ENCODE measurements around the gene FBXO9. TPM values are rescaled to one million over a fixed set of nuclear protein-coding genes. Genes with fewer than 3 reads are reported as not detected.

Gene FBXO9
- polyA plus RNA-seq, 1 donor: 175 TPM

- no peak overlapping the region for H3K4me3 ChIP-seq (ENCODE audit: low read length)
- H3K9me3 ChIP-seq (ENCODE audit: control insufficient read depth, low read depth, low read length): no peaks in the 10 kb centered on the region
- no peaks in the 10 kb centered on the region for H3K36me3 ChIP-seq (ENCODE audit: control insufficient read depth, insufficient read depth, low read length)
- DNase-seq: no peak
- no peak overlapping the region for H3K27ac ChIP-seq (ENCODE audit: low read length)
- WGBS (ENCODE audit: insufficient coverage, low lambda C conversion rate): no CpG with 5 or more reads among the region's 2 CpGs
- H3K4me1 ChIP-seq (ENCODE audit: control insufficient read depth, insufficient read depth, low read length): peaks cover 16% of the 10 kb centered on the region
- no peaks in the 10 kb centered on the region for H3K27me3 ChIP-seq (ENCODE audit: control insufficient read depth, insufficient read depth, low read length)
Observed at GRCh38 chr6:53109612-53110011, 44.4 kb downstream of the FBXO9 start.

GRCh38 chr6:53111865-53112264 lies 46.7 kb downstream of the FBXO9 start:
- 20% methylated on average over 1 of the region's 6 CpGs for WGBS (ENCODE audit: insufficient coverage, low lambda C conversion rate)
- DNase-seq: no peak
- Histone ChIP-seq H3K27me3 (ENCODE audit: control insufficient read depth, insufficient read depth, low read length) (no peaks in the 10 kb centered on the region), H3K4me1 (ENCODE audit: control insufficient read depth, insufficient read depth, low read length) (peaks cover 16% of the 10 kb centered on the region), H3K4me3 (ENCODE audit: low read length) (no peak overlapping the region), H3K9me3 (ENCODE audit: control insufficient read depth, low read depth, low read length) (no peaks in the 10 kb centered on the region), H3K27ac (ENCODE audit: low read length) (peak overlapping the region; percentile 47), H3K36me3 (ENCODE audit: control insufficient read depth, insufficient read depth, low read length) (no peaks in the 10 kb centered on the region)

- DNase-seq: peak; percentile 58 to 82
- Histone ChIP-seq H3K4me3 (ENCODE audit: low read length) (no peak overlapping the region), H3K9me3 (ENCODE audit: control insufficient read depth, low read depth, low read length) (no peaks in the 10 kb centered on the region), H3K36me3 (ENCODE audit: control insufficient read depth, insufficient read depth, low read length) (no peaks in the 10 kb centered on the region), H3K27ac (ENCODE audit: low read length) (peak overlapping the region; percentile 74), H3K4me1 (ENCODE audit: control insufficient read depth, insufficient read depth, low read length) (peaks cover 16% of the 10 kb centered on the region), H3K27me3 (ENCODE audit: control insufficient read depth, insufficient read depth, low read length) (no peaks in the 10 kb centered on the region)
Observed at GRCh38 chr6:53112404-53112803, 47.2 kb downstream of the FBXO9 start.

GRCh38 chr6:53112871-53113270 lies 47.7 kb downstream of the FBXO9 start:
- no peak for DNase-seq
- no peaks in the 10 kb centered on the region for H3K36me3 ChIP-seq (ENCODE audit: control insufficient read depth, insufficient read depth, low read length)
- no peaks in the 10 kb centered on the region for H3K9me3 ChIP-seq (ENCODE audit: control insufficient read depth, low read depth, low read length)
- H3K4me1 ChIP-seq (ENCODE audit: control insufficient read depth, insufficient read depth, low read length): peaks cover 16% of the 10 kb centered on the region
- WGBS (ENCODE audit: insufficient coverage, low lambda C conversion rate): no CpG with 5 or more reads among the region's 1 CpG
- no peaks in the 10 kb centered on the region for H3K27me3 ChIP-seq (ENCODE audit: control insufficient read depth, insufficient read depth, low read length)
- peak overlapping the region; percentile 74 for H3K27ac ChIP-seq (ENCODE audit: low read length)
- no peak overlapping the region for H3K4me3 ChIP-seq (ENCODE audit: low read length)

GRCh38 chr6:53113742-53114141 lies 48.5 kb downstream of the FBXO9 start:
- no peak for DNase-seq
- Histone ChIP-seq H3K4me3 (ENCODE audit: low read length) (no peak overlapping the region), H3K4me1 (ENCODE audit: control insufficient read depth, insufficient read depth, low read length) (peaks cover 16% of the 10 kb centered on the region), H3K27ac (ENCODE audit: low read length) (no peak overlapping the region), H3K27me3 (ENCODE audit: control insufficient read depth, insufficient read depth, low read length) (no peaks in the 10 kb centered on the region), H3K9me3 (ENCODE audit: control insufficient read depth, low read depth, low read length) (no peaks in the 10 kb centered on the region), H3K36me3 (ENCODE audit: control insufficient read depth, insufficient read depth, low read length) (no peaks in the 10 kb centered on the region)
- WGBS (ENCODE audit: insufficient coverage, low lambda C conversion rate): 50% methylated on average over 1 of the region's 4 CpGs

GRCh38 chr6:53115113-53115512 lies 49.9 kb downstream of the FBXO9 start:
- no peaks in the 10 kb centered on the region for H3K36me3 ChIP-seq (ENCODE audit: control insufficient read depth, insufficient read depth, low read length)
- H3K9me3 ChIP-seq (ENCODE audit: control insufficient read depth, low read depth, low read length): no peaks in the 10 kb centered on the region
- peaks cover 16% of the 10 kb centered on the region for H3K4me1 ChIP-seq (ENCODE audit: control insufficient read depth, insufficient read depth, low read length)
- DNase-seq: no peak
- no peaks in the 10 kb centered on the region for H3K27me3 ChIP-seq (ENCODE audit: control insufficient read depth, insufficient read depth, low read length)
- no peak overlapping the region for H3K27ac ChIP-seq (ENCODE audit: low read length)
- no peak overlapping the region for H3K4me3 ChIP-seq (ENCODE audit: low read length)
- 100% methylated on average over 1 of the region's 1 CpG for WGBS (ENCODE audit: insufficient coverage, low lambda C conversion rate)

- no peak overlapping the region for H3K27ac ChIP-seq (ENCODE audit: low read length)
- H3K4me1 ChIP-seq (ENCODE audit: control insufficient read depth, insufficient read depth, low read length): peaks cover 16% of the 10 kb centered on the region
- H3K27me3 ChIP-seq (ENCODE audit: control insufficient read depth, insufficient read depth, low read length): no peaks in the 10 kb centered on the region
- H3K9me3 ChIP-seq (ENCODE audit: control insufficient read depth, low read depth, low read length): no peaks in the 10 kb centered on the region
- 38% methylated on average over 1 of the region's 2 CpGs for WGBS (ENCODE audit: insufficient coverage, low lambda C conversion rate)
- peak in 1 of 2 donors; percentile 57 for DNase-seq
- no peak overlapping the region for H3K4me3 ChIP-seq (ENCODE audit: low read length)
- no peaks in the 10 kb centered on the region for H3K36me3 ChIP-seq (ENCODE audit: control insufficient read depth, insufficient read depth, low read length)
Observed at GRCh38 chr6:53115741-53116140, 50.5 kb downstream of the FBXO9 start.

- Histone ChIP-seq H3K36me3 (ENCODE audit: control insufficient read depth, insufficient read depth, low read length) (no peaks in the 10 kb centered on the region), H3K4me1 (ENCODE audit: control insufficient read depth, insufficient read depth, low read length) (no peaks in the 10 kb centered on the region), H3K27ac (ENCODE audit: low read length) (no peak overlapping the region), H3K27me3 (ENCODE audit: control insufficient read depth, insufficient read depth, low read length) (no peaks in the 10 kb centered on the region), H3K4me3 (ENCODE audit: low read length) (no peak overlapping the region), H3K9me3 (ENCODE audit: control insufficient read depth, low read depth, low read length) (no peaks in the 10 kb centered on the region)
- 86% methylated on average over 1 of the region's 1 CpG for WGBS (ENCODE audit: insufficient coverage, low lambda C conversion rate)
- DNase-seq: no peak
Observed at GRCh38 chr6:53119349-53119748, 54.1 kb downstream of the FBXO9 start.

GRCh38 chr6:53119772-53120409 lies 54.7 kb downstream of the FBXO9 start:
- no CpG with 5 or more reads among the region's 4 CpGs for WGBS (ENCODE audit: insufficient coverage, low lambda C conversion rate)
- H3K9me3 ChIP-seq (ENCODE audit: control insufficient read depth, low read depth, low read length): no peaks in the 10 kb centered on the region
- H3K36me3 ChIP-seq (ENCODE audit: control insufficient read depth, insufficient read depth, low read length): no peaks in the 10 kb centered on the region
- H3K27me3 ChIP-seq (ENCODE audit: control insufficient read depth, insufficient read depth, low read length): no peaks in the 10 kb centered on the region
- no peak overlapping the region for H3K27ac ChIP-seq (ENCODE audit: low read length)
- no peak for DNase-seq
- H3K4me1 ChIP-seq (ENCODE audit: control insufficient read depth, insufficient read depth, low read length): no peaks in the 10 kb centered on the region
- H3K4me3 ChIP-seq (ENCODE audit: low read length): no peak overlapping the region

GRCh38 chr6:53124131-53124800 lies 59.1 kb downstream of the FBXO9 start:
- no peaks in the 10 kb centered on the region for H3K27me3 ChIP-seq (ENCODE audit: control insufficient read depth, insufficient read depth, low read length)
- DNase-seq: no peak
- WGBS (ENCODE audit: insufficient coverage, low lambda C conversion rate): no CpG with 5 or more reads among the region's 10 CpGs

GRCh38 chr6:53125276-53125675 lies 60.1 kb downstream of the FBXO9 start:
- Histone ChIP-seq H3K36me3 (ENCODE audit: control insufficient read depth, insufficient read depth, low read length) (no peaks in the 10 kb centered on the region), H3K27ac (ENCODE audit: low read length) (no peak overlapping the region), H3K27me3 (ENCODE audit: control insufficient read depth, insufficient read depth, low read length) (no peaks in the 10 kb centered on the region), H3K4me3 (ENCODE audit: low read length) (no peak overlapping the region), H3K9me3 (ENCODE audit: control insufficient read depth, low read depth, low read length) (no peaks in the 10 kb centered on the region), H3K4me1 (ENCODE audit: control insufficient read depth, insufficient read depth, low read length) (no peaks in the 10 kb centered on the region)
- DNase-seq: no peak
- 100% methylated on average over 2 of the region's 4 CpGs for WGBS (ENCODE audit: insufficient coverage, low lambda C conversion rate)

More at GRCh38 chr6:53124131-53124800, 59.1 kb downstream of the FBXO9 start:
- H3K9me3 ChIP-seq (ENCODE audit: control insufficient read depth, low read depth, low read length): no peaks in the 10 kb centered on the region
- H3K36me3 ChIP-seq (ENCODE audit: control insufficient read depth, insufficient read depth, low read length): no peaks in the 10 kb centered on the region
- H3K4me3 ChIP-seq (ENCODE audit: low read length): no peak overlapping the region
- no peaks in the 10 kb centered on the region for H3K4me1 ChIP-seq (ENCODE audit: control insufficient read depth, insufficient read depth, low read length)
- no peak overlapping the region for H3K27ac ChIP-seq (ENCODE audit: low read length)
